ENCODE measurements around the gene TRPM4. TPM values are rescaled to one million over a fixed set of nuclear protein-coding genes. Genes with fewer than 3 reads are reported as not detected.

Gene TRPM4
- total and polyA plus RNA-seq, 2 of the 8 experiments (the other 6 are each of a cell fraction or from before 2014, with no cell fraction given): 11.3 to 13.3 TPM

- TF ChIP-seq RFX5 (IDR thresholded peaks at IDR 0.05; ENCODE audit: borderline replicate concordance, low read depth, low read length): no peak
- TF ChIP-seq PHF8 (conservative IDR thresholded peaks at IDR 0.05; ENCODE audit: low read depth, low read length): no peak
- TF ChIP-seq TCF12 (IDR thresholded peaks at IDR 0.05; ENCODE audit: low read depth, low read length): no peak
Observed at GRCh38 chr19:49222011-49222410, 64.4 kb downstream of the TRPM4 start (continued).
